GM23248 (cell line): Measurements from ENCODE around the gene IFT122.

Experiments
- EZH2 ChIP-seq: fragments of 200-600 bp; sonication (generic); IDR thresholded peaks from 2 replicates; pipeline ENCODE4 v1.6.1; 2018; ENCODE audit warnings: antibody characterized with exemption, mild to moderate bottlenecking; ENCODE audit not compliant: insufficient read depth, poor library complexity, severe bottlenecking
- EZH2phosphoT487 ChIP-seq: fragments of 200-600 bp; sonication (generic); IDR thresholded peaks from 2 replicates; pipeline ENCODE4 v1.6.1; 2018; ENCODE audit warnings: antibody characterized with exemption, moderate library complexity, mild to moderate bottlenecking, low read depth; ENCODE audit not compliant: insufficient read depth

GRCh38 chr3:129518581-129518980, 78.6 kb downstream of the IFT122 start:
- no peak for TF ChIP-seq EZH2
- TF ChIP-seq EZH2phosphoT487 = no peak
